M059J (cell line): ENCODE results near the gene TGFB1I1. TPM values are rescaled to one million over a fixed set of nuclear protein-coding genes. Genes with fewer than 3 reads are reported as not detected.
A peak's percentile ranks its signal among the peaks of the same experiment; 100 is the strongest.

Source experiments
- DNase-seq: peaks from one replicate; pipeline ENCODE4 v3.0.0-alpha.2; 2012; ENCODE audit warnings: low read depth
- total RNA-seq: library from RNA; depleted of rRNA; stranded (reverse); fragments of >200 nt; shearing (Covaris generic); gene quantifications from 2 replicates; pipeline ENCODE4 v1.2.3, GENCODE V29; 2014

The TGFB1I1 gene
- total RNA-seq, 1 experiment from 2014 or later = 37.5 TPM

DNA sequence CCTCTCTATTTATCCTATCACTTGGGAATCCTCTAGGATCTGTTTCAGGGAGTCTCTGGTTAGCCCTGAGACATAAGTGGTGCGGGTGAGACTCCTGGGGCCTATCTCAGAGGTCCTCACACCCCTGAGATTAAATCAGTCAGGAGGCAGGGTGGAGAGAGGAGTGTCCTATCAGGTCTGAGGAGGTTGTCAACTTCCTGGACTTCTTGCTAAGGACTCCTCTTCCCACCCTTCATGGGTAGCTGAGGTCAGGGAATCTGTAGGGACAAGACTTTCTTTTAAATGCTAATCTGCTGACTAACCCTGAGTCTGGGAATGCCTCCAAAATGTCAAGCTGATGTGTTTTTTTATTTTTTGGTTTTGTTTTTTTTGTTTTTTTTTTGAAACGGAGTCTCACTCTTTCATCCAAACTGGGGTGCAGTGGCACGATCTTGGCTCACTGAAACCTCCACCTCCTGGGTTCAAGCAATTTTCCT, 19.3 kb upstream of the TGFB1I1 start:
- peak; percentile 95 for DNase-seq

DNA sequence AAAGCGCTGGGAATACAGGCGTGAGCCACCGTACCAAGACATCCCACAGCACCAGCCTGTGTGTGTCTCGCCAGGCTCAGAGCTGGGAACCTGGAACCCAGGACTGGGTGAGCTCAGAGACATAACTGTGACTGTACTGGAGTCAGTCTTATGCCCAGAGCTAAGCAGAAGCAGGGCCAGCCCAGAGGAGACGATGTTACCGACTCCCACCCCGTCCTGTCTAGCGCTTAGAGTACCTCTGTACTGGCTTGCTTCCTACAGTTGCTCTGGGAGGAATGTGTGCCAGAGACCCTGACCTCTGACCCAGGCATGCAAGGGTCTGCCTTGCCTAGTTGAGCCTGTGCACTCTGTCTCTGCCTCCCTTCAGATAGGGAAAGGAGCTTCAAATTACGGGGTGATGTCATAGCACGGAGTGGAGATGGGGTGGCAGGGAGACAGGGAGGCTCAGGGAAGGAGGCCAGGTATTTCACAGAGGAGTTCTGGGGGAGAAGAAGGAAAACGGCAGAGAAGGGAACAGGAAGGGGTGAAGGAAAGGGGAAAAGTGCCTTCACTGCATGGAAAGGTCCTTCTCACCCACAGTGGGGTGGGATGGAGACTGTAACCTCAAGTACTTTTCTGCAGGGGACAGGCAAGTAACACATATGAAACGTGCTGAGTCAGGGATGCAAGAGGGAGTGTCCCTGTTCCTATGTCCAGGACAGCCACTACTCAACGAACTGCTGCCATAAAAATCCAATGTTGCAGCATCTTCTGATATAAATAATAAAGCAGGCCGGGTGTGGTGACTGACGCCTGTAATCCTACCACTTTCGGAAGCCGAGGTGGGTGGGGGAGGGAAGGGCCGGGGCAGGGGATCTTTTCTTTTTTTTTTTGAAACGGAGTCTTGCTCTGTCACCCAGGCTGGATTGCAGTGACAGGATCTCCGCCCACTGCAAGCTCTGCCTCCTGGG, 18.4 kb upstream of the TGFB1I1 start:
- DNase-seq = peak; percentile 82

DNA sequence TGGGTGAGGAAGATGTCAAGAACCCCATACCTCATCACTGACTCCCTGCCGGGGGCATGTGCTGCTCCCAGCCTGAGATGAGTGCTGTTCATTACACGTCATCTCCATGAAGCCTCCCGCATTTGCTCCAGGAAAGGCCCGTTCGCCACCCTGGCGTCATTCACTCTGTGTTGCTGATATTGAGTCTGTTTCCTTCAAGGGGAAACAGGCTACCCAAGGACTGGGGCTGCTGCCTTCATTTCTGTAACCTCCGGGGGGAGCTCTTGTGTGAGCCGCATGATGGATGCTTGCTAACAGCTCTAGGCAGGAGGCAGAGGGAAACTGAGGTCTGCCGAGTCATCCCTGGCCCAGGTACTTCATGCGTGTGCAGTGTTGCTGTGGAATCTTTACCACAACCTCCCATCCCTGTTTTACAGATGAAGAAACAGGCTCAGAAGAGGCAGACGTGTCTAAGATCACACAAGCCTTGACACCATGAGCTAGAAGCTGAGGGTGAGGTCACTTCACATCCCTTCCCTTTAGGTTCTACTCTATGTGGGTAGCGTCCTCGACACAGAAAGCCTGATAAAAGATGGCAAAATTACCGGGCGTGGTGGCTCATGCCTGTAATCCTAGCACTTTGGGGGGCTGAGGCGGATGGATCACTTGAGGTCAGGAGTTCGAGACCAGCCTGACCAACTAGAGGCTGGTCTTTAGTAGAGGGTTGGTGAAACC, 16.2 kb upstream of the TGFB1I1 start:
- peak; percentile 27 for DNase-seq

DNA sequence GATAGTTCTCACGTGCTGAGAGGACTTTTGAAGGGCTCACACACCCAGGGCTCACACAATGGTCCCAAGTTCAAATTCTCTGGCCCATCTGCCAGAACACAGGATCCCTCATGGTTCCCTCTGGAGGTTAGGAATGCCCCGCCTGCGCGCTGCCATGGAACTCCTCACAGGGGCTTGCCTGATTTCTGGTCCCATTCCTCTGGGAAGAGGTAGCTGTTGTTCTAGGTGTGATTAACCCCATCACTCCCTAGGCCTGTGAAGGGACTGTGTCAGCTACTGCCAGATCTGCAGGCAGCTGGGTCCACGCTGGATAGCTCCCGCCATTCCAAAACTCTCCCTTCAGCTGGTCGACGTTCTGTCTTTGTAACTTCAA, 15.0 kb upstream of the TGFB1I1 start:
- DNase-seq = no peak

DNA sequence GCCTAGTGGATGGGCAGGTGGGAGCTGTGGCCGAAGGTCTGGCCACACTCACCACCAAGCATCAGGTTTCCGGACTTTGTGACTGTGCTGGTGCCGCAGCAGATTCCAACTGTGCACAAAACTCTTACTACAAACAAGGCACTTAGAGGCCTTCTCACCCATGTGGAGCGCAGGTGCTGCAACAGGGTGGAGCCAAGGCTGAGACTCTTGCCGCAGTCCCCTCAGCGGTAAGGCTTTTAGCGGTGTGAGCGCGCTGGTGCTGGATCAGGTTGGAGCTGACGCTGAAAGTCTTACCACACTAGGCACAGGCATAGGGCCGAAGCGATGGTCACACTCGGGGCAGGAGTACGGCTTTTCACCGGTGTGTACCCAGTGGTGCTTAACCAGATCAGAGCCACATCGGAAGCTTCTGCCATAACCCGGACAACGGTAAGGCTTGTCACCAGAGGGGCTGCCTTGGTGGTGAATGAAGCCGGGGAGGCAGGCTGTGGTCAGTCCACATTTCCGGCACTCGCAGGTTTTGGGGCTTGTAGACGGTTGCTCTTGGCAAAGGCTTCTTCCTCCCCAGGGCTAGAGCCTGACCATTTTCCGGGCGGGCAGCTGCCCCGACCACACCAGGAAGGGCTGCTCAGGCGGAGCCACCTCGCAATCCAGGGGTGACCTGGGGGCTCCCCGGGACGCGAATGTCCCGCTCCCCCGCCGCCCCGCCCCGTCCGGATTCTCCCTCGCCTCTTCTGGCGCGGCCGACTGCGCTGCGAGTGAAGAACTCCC, 13.7 kb upstream of the TGFB1I1 start:
- peak; percentile 69 for DNase-seq

DNA sequence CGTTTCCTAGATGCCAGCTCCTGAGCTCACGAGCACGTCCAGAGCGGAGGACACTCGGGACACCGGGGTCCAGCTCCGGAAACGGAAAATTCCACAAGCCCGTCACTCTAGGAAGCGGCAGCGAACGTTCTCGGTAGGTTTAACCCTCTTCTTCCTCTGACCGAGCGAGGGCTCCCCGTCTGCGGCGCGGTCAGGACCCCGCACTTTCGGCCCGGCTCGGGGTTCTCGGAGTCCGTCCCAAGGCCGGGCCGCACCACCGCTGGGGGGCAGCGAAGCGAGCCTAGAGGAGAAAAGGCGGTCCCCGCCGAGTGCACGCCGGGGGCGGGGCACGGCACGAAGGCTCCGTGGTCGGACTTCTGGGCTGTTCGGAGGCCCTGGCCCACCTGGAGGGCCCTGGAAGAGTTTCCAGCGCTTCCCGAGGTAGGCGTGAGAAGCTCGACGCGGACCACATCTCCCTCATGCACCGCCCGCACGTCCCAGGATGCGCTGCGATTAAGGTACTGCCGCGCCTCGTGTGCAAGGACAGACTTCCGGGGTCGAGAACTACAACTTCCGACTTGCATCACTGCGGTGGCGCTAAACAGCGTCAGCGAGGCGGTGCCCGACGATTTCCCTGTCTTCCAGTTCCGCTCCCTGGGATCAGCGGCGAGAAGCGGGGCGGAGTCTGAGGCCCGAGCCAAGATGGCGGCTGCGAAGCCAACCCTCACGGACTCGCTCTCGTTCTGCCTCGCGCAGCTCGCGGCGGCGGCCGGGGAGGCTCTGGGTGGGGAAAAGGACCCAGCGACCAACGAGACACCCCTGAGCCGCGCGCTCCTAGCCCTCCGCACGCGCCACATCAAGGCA, 12.9 kb upstream of the TGFB1I1 start, which contains the start of gene ARMC5:
Gene ARMC5 (plus strand): TSS at position 658 of the 843 bp plus-strand sequence. CDS start 24 bp downstream, at position 682.
- DNase-seq = peak; percentile 98

DNA sequence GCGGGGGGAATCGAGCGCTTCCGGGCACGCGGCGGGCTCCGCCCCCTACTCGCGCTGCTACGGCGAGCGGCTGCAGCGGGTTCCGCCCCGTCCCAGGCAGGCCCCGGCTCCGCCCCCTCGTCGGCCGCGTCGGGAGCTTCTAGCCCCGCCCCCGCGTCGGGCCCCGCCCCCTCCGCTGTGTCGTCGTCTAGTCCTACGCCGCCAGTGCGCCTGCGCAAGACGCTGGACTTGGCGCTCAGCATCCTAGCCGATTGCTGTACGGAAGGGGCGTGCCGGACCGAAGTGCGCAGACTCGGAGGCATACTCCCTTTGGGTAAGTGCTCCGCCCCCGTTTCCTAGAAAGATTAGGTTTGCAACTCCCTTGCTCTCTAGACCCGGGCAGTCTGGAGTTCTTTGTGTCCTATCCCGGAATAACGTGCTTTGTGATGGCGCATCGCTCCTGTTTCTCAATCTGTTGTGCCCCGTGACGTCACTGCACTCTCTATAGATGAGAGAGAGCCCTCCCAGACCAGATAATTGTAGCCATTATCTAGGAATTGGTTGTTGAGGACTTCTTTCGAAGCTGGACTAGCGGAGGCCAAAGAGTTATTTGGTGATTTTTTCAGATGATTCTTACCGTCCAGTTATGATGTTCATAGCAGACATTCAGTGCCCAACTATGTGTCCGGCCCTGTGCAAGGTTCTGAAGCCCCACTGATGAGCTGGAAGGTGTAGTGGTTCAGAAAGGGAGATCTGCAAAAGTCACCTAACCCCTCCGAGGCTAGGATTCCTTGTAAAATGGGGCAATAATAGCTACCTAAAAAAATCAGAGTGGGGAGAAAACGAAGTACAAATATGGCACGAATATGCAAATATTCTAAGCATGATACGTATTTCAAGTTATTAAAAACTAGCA, 12.0 kb upstream of the TGFB1I1 start:
- DNase-seq = peak; percentile 98

DNA sequence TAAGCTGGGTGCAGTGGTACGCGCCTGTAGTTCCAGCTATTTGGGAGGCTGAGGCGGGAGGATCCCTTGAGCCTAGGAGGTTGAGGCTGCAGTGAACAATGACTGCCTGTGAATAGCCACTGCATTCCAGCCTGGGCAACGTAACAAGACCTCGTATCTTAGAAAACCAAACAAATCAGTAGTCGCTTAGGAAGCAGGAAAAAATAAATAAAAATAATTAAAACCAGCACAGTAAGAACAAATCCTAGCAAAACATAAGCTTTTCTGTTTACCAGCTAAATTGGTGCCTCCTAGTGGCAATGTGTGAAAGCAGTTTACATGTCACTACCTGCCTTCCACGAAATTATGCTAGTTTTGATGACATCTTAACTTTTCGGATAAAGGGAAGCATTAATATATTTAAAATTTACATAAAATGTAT, 11.4 kb upstream of the TGFB1I1 start:
- DNase-seq = peak; percentile 58

DNA sequence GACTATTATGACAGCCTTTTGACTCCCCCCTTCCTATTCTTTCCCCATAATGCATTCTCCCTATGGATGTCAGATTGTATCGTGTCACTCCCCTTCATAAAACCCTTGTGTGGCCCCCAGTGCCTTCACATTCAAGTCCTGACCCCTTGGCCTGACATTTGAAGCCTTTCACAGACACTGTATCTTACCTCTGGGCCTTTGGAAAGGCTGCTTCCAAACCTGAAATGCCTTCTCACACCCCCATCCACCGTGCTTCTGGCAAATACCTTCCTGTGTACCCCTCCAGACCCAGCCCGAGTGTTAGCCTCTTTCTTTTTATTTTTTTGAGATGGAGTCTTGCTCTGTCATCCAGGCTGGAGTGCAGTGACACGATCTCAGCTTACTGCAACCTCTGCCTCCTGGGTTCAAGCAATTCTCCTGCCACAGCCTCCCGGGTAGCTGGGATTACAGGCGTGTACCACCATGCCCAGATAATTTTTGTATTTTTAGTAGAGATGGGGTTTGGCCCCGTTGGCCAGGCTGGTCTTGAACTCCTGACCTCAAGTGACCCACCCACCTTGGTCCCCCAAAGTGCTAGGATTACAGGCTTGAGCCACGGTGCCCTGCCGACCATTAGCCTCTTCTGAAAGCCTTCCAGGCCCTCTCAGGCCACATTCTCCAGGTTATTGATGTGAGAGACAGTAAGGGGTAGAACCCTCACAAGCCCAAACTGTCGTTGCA, 10.6 kb upstream of the TGFB1I1 start:
- DNase-seq = no peak

DNA sequence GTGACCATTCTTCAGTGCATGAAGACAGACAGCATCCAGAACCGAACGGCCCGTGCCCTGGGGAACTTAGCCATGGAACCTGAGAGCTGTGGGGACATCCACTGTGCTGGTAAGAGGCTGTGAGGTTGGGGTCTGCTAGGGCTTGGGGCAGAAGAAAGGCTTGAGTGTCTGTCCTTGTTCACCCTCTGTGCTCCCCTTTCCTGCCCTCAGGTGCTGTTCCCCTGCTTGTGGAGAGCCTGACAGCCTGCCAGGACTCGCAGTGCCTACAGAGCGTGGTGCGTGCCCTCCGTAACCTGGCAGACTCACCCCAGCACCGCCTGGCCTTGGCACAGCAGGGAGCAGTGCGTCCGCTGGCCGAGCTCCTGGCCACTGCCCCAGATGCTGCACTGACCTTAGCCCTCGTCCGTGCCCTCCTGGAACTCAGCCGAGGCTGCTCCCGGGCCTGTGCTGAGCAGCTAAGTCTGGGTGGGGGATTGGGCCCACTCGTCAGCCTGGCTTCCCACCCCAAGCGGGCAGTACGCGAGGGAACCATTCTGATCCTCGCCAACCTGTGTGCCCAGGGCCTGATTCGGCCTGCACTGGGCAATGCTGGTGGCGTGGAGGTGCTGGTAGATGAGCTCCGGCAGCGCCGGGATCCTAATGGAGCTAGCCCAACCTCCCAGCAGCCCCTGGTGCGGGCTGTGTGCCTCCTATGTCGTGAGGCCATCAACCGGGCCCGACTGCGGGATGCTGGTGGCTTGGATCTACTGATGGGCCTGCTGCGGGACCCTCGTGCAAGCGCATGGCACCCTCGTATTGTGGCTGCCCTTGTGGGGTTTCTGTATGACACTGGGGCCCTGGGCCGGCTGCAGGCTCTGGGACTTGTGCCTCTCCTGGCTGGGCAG, 9.8 kb upstream of the TGFB1I1 start:
- no peak for DNase-seq

DNA sequence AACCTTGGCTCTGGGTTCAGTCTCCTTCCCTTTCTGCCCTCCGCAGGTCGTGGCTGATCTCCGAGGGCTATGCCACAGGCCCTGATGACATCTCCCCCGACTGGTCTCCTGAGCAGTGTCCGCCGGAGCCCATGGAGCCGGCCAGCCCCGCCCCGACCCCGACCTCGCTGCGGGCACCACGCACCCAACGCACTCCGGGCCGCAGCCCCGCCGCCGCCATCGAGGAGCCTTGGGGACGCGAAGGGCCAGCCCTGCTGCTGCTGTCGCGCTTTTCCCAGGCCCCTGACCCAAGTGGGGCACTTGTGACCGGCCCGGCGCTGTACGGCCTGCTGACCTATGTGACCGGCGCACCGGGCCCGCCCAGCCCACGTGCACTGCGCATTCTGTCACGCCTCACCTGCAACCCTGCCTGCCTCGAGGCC, 7.6 kb upstream of the TGFB1I1 start:
- no peak for DNase-seq

DNA sequence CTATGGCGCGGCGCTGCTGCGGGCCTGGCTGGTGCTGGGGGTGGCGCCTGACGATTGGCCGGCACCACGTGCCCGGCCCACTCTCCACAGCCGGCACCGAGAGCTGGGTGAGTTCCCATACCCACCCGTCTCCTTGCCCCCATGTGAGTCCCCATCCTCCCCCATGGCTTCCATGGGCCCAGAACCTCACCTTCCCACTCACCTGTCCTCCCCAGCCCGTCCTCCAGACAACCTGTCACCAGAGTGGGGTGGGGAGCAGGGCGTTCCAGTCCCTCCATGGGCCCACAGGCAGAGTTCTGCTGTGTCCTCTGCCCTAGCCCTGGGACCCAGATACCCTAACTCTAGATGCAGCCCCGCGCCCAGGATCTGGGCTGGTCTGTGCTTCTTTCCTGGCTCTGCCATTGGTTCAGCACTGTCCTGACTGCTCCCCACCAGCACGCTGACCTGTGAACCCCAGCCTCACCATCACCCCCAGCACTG, 7.1 kb upstream of the TGFB1I1 start:
- no peak for DNase-seq

DNA sequence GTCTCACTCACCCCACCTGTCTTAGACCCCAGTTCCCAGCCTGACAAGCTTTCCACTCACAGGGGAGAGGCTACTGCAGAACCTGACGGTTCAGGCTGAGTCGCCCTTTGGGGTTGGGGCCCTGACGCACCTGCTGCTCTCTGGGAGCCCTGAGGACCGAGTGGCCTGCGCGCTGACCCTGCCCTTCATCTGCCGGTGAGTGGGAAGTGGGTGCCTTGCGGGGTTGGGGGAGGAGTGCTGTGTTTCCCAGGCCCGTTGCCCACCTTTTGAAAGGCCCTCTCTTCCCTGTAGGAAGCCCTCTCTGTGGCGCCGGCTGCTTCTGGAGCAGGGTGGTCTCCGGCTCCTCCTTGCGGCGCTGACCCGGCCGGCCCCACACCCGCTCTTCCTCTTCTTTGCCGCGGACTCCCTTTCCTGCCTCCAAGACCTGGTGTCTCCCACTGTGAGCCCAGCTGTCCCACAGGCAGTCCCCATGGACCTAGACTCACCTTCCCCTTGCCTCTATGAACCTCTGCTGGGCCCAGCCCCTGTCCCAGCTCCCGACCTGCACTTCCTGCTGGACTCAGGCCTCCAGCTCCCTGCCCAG, 6.1 kb upstream of the TGFB1I1 start:
- no peak for DNase-seq

DNA sequence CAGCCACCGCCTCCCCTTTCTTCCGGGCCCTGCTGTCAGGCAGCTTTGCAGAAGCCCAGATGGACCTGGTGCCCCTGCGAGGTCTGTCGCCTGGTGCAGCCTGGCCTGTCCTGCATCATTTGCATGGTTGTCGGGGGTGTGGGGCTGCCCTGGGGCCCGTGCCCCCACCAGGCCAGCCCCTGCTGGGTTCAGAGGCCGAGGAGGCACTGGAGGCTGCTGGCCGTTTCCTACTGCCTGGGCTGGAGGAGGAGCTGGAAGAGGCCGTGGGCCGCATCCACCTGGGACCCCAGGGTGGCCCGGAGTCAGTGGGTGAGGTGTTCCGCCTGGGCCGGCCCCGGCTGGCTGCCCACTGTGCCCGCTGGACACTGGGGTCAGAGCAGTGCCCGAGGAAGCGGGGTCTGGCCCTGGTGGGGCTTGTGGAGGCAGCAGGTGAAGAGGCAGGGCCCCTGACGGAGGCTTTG, 5.5 kb upstream of the TGFB1I1 start:
- no peak for DNase-seq

DNA sequence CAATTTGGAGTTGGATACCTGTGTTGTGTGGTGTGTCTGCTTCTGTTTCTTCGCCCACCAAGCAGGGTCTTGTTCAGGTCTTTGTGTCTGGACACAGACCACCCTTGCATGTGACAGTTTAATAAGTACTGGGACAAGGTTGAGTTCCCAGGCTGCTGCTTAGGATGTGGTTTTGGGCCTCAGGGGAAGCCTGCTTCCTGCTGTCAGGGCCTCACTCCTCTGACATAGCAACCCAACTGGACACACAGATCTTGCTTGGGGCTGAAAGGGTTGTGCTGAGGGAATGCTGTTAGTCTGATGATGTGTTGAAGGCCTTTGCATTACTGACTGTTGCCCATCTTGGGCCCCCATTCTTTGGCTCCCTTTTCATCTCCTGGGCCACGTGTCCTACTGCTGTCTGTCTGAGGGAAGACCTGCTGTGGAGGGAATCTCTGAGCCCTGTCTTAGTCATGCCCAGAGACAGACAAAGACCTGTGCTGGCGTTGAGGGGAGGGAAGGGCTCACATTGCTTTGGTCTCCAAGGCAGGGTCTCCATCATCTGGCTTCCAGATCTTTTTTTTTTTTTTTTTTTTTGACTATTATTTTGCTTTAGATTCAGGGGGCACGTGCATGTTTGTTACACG, 4.7 kb upstream of the TGFB1I1 start:
- DNase-seq = peak; percentile 51

DNA sequence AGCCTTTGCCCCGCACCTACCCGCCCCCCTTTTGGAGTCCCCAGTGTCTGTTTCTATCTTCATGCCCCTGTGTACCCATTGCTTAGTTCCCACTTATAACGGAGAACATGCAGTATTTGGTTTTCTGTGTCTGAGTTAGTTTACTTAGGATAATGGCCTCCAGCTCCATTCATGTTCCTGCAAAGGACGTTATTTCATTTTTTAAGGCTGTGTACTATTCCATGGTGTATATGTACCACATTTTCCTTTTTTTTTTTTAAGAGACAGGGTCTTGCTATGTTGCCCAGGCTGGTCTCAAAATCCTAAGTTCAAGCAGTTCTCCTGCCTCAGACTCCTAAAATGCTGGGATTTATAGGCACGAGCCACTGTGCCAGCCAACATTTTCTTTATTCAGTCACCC, 4.1 kb upstream of the TGFB1I1 start:
- no peak for DNase-seq

DNA sequence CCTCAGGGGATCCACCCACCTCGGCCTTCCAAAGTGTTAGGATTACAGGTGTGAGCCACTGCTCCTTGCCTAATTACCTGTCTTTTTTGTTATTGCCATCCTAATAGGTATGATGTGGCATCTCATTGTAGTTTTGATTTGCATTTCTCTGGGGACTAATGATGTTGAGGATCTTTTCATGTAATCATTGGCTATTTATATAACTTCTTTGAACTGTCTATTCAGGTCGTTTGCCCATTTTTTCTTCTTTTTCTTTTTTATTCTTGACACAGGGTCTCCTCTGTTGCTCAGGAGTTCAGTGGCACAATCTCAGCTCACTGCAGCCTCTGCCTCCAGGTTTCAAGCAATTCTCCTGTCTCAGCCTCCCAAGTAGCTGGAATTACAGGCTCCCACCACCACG, 1.3 kb upstream of the TGFB1I1 start:
- no peak for DNase-seq
